Subcutaneous adipose tissue (tissue), 4 donors: Measurements from ENCODE around the gene C11orf97. TPM values are rescaled to one million over a fixed set of nuclear protein-coding genes. Genes with fewer than 3 reads are reported as not detected.

Source experiments
- CTCF ChIP-seq: fragments of 450-650 bp; IDR thresholded peaks from one replicate; pipeline ENCODE4 v1.5.1; 2016; ENCODE audit warnings: low read depth, mild to moderate bottlenecking, control low read depth, antibody characterized with exemption, moderate library complexity
- total RNA-seq, 4 donors: library from RNA; depleted of rRNA; stranded (reverse); fragments of >200 nt; gene quantifications; one replicate each; pipeline ENCODE4 v1.1.0, GENCODE V29; 2016

The C11orf97 gene
- total RNA-seq, 4 donors from 2014 or later = not detected

- TF ChIP-seq CTCF = no peak
Measured at GRCh38 chr11:94549146-94549545, 36.9 kb downstream of the C11orf97 start.

DNA sequence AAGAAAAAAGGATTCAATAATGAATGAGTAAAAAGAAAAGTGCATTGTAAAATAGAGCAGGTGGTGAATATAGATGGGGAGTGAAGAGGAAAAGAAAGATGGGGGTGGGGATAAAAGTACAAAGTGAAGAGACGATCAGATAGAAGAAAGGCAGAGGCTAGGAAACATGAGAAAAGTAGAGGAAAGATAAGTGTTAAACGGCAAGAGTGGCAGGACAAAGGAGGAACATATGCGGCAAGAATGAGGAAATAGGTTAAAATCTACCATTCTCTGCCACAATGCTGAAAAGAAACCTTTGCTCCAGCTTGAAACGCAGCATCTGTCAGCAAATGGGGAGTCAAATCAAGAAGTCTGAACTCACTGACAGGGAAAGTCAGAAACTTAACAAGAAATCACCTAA is 38.3 kb downstream of the C11orf97 start:
- TF ChIP-seq CTCF = no peak

GRCh38 chr11:94553938-94554337 is 41.7 kb downstream of the C11orf97 start:
- TF ChIP-seq CTCF = no peak

DNA sequence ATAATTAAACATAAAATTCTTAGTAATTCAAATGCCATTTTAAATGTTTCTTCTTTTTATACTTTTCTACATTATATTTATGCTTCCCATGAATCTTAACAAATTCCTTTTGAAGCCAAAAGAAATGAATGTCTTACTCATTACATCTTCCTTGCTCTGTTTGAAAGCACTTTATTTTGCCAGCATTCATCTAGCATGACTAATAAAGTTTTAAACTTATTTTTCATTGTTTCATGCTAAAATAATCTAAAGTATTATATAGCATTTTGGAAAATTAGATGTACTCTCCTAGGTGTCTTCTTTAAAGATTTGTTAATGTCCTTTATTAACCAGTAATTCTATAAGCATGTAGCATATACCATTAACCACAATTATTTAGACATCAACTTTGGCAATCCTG is 45.2 kb downstream of the C11orf97 start:
- no peak for TF ChIP-seq CTCF

DNA sequence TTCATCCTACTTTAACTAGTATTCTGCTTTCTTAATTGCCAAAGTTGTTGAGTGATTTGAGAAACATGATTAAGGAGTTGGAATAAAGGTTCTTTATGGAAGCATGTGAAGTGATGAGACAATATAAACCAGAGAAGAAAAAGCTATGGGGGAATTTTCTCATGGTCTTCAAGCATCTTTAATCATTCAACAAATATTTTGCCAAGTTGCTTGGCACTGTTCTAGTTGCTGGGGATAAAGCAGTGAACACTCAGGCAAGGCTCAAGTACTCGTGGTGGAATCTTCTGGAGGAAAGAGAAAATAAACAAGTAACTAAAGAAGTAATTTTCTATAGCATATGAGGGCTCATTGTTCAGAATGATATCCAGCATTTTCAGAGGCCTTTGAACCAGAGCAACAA is 45.7 kb downstream of the C11orf97 start:
- TF ChIP-seq CTCF = no peak

GRCh38 chr11:94558468-94558867 is 46.2 kb downstream of the C11orf97 start:
- no peak for TF ChIP-seq CTCF

DNA sequence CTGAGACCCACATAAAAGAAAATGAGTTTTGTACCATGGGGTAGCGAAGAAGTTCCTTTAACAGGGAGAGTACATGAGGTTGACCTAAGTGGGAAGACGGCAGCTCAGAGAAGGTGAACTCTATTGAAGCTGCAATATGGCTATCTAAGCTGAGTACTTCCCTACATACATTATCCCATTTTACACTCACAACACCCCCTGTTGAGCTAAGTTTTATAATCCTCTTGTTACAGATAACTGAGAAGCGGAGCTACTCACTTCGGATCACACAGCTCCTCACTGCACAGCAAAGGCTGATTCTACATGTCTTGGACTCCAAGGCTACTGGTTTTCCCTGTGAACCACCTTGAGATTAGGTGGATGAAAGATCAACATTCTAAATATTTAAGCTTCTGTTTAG is 46.7 kb downstream of the C11orf97 start:
- no peak for TF ChIP-seq CTCF
